C4-2B (cell line): ENCODE data around the gene OSBPL8.
"Not testable (repeated sequence)": the region's sequence is repeated elsewhere in the genome, so short reads cannot be mapped to it uniquely, and the experiment has no call there.

ENCODE experiments used
- H3K27ac ChIP-seq: fragments of 450-650 bp; 2 replicates; pipeline ENCODE4 v1.5.1; 2017
- ZFX ChIP-seq: fragments of 450-650 bp; IDR thresholded peaks from 2 replicates; pipeline ENCODE4 v1.6.1; 2017
- TF ChIP-seq, protein P1 (sequence below): fragments of 450-650 bp; conservative IDR thresholded peaks from 2 replicates; pipeline ENCODE4 v1.5.1; 2017; ENCODE audit warnings: mild to moderate bottlenecking

The OSBPL8 gene

GRCh38 chr12:76366163-76366562 is 193.4 kb downstream of the OSBPL8 start:
- TF ChIP-seq, protein P1, sequence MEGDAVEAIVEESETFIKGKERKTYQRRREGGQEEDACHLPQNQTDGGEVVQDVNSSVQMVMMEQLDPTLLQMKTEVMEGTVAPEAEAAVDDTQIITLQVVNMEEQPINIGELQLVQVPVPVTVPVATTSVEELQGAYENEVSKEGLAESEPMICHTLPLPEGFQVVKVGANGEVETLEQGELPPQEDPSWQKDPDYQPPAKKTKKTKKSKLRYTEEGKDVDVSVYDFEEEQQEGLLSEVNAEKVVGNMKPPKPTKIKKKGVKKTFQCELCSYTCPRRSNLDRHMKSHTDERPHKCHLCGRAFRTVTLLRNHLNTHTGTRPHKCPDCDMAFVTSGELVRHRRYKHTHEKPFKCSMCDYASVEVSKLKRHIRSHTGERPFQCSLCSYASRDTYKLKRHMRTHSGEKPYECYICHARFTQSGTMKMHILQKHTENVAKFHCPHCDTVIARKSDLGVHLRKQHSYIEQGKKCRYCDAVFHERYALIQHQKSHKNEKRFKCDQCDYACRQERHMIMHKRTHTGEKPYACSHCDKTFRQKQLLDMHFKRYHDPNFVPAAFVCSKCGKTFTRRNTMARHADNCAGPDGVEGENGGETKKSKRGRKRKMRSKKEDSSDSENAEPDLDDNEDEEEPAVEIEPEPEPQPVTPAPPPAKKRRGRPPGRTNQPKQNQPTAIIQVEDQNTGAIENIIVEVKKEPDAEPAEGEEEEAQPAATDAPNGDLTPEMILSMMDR = no peak
- no peak for TF ChIP-seq ZFX
- H3K27ac ChIP-seq = no peak overlapping the region

DNA sequence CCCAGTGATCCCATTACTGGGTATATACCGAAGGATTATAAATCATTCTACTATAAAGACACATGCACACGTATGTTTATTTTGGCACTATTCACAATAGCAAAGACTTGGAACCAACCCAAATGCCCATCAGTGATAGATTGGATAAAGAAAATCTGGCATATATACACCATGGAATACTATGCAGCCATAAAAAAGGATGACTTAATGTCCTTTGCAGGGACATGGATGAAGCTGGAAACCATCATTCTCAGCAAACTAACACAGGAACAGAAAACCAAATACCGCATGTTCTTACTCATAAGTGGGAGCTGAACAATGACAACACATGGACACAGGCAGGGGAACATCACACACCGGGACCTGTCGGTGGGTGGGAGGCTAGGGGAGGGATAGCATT is 195.4 kb downstream of the OSBPL8 start:
- not testable (repeated sequence) for H3K27ac ChIP-seq

DNA sequence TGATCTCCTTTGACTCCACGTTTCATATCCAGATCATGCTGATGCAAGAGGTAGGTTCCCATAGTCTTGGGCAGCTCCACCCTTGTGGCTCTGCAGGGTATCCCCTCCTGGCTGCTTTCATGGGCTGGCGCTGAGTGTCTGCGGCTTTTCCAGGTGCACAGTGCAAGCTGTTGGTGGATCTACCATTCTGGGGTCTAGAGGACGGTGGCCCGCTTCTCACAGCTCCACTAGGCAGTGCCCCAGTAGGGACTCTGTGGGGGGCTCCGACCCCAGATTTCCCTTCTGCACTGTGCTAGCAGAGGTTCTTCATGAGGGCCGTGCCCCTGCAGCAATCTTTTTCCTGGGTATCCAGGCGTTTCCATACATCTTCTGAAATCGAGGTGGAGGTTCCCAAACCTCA is 199.3 kb downstream of the OSBPL8 start:
- TF ChIP-seq ZFX = no peak
- TF ChIP-seq, protein P1 = no peak
- H3K27ac ChIP-seq = no peak overlapping the region

- H3K27ac ChIP-seq = no peak overlapping the region
- no peak for TF ChIP-seq ZFX
- TF ChIP-seq, protein P1 = no peak
Measured at GRCh38 chr12:76356071-76356470, 203.5 kb downstream of the OSBPL8 start.

GRCh38 chr12:76348079-76348901 is 211.3 kb downstream of the OSBPL8 start, which contains the start of gene BBS10:
BBS10 (minus strand) TSS chr12:76348415; CDS start chr12:76348358, 57 bp downstream.
- TF ChIP-seq, protein P1 = peak; percentile 57
- TF ChIP-seq ZFX = 0 out of 2 replicates have a peak, but pooled peaks have one; percentile 12
- H3K27ac ChIP-seq = peak within 1 kb of the TSS; percentile 85

DNA sequence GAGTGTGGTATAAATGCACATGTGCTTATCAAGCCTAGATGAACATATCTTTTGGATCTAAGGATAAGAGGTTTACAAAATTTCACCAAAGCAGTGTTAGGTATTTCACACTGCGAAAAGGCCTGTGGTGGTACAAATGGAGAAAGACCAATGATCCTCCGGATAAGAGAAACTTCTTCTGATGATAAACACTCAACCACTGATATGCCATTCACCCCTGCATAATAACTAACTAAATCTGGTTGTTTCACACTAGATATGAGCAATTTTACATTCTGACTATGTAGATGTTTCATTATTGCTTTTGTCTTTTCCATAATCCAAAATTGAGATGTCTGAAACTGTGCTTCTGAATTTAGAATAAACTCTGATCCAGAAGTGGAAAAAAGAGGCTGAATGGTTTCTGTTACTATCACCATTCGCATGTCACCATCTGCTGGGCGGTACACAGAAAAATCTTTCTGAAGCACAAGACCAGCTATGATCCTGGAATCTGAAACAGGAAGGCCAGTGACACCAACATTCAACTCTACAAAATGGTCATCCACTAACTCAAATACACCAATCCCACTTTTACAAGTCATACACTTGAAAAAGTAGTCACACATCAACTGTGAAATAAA is 212.7 kb downstream of the OSBPL8 start:
- TF ChIP-seq, protein P1 = no peak; the same call in 1 of the 2 replicates
- no peak for TF ChIP-seq ZFX

GRCh38 chr12:76346236-76346635 is 213.3 kb downstream of the OSBPL8 start:
- TF ChIP-seq, protein P1 = no peak
- no peak for TF ChIP-seq ZFX
- no peak overlapping the region for H3K27ac ChIP-seq

More for the DNA sequence above, 212.7 kb downstream of the OSBPL8 start:
- no peak overlapping the region for H3K27ac ChIP-seq
